Mucosa of gallbladder (tissue), 1 donor: Measurements from ENCODE around the gene FTSJ1. TPM values are rescaled to one million over a fixed set of nuclear protein-coding genes. Genes with fewer than 3 reads are reported as not detected.
"Not testable (repeated sequence)": the region's sequence is repeated elsewhere in the genome, so short reads cannot be mapped to it uniquely, and the experiment has no call there.

Source experiments
- DNase-seq: peaks from one replicate; pipeline ENCODE4 v3.0.0-alpha.2; 2020; ENCODE audit warnings: low spot score
- total RNA-seq: library from RNA; stranded (reverse); gene quantifications from one replicate; pipeline ENCODE4 v1.2.1, GENCODE V29; 2021
- donor health status: DM: no; HTN: no; CAD: no.

FTSJ1 gene
- total RNA-seq, 1 donor from 2014 or later, result 24.6 TPM

GRCh38 chrX:48493890-48494364 is 17.9 kb downstream of the FTSJ1 start:
- no peak for DNase-seq

- DNase-seq, result no peak
These were observed 20.7 kb downstream of the FTSJ1 start for GRCh38 chrX:48496660-48497059.

GRCh38 chrX:48497871-48498270 is 21.9 kb downstream of the FTSJ1 start:
- no peak for DNase-seq

GRCh38 chrX:48498374-48498809 is 22.4 kb downstream of the FTSJ1 start:
- DNase-seq, result no peak

- no peak for DNase-seq
These were observed 28.3 kb downstream of the FTSJ1 start for GRCh38 chrX:48504261-48504660.

- no peak for DNase-seq
These were observed 29.5 kb downstream of the FTSJ1 start for GRCh38 chrX:48505481-48505880.

GRCh38 chrX:48507246-48507645 is 31.2 kb downstream of the FTSJ1 start:
- DNase-seq, result no peak

- DNase-seq, result peak; percentile 75
These were observed 32.6 kb downstream of the FTSJ1 start, which contains the start of gene PORCN for GRCh38 chrX:48508400-48509244. TSS of gene PORCN (plus strand) at chrX:48508992. CDS start at chrX:48509821, 829 bp downstream.

GRCh38 chrX:48509245-48509590 is 33.2 kb downstream of the FTSJ1 start:
- no peak for DNase-seq

- DNase-seq, result no peak
These were observed 33.6 kb downstream of the FTSJ1 start for GRCh38 chrX:48509619-48510018.

GRCh38 chrX:48511560-48511959 is 35.6 kb downstream of the FTSJ1 start:
- no peak for DNase-seq

- no peak for DNase-seq
These were observed 36.5 kb downstream of the FTSJ1 start for GRCh38 chrX:48512371-48512935.

- DNase-seq, result no peak
These were observed 37.7 kb downstream of the FTSJ1 start for GRCh38 chrX:48513670-48514069.

GRCh38 chrX:48514126-48514806 is 38.3 kb downstream of the FTSJ1 start:
- DNase-seq, result no peak

GRCh38 chrX:48514868-48515460 is 39.0 kb downstream of the FTSJ1 start:
- no peak for DNase-seq

- no peak for DNase-seq
These were observed 39.8 kb downstream of the FTSJ1 start for GRCh38 chrX:48515842-48516241.

GRCh38 chrX:48516285-48516684 is 40.3 kb downstream of the FTSJ1 start:
- no peak for DNase-seq

- no peak for DNase-seq
These were observed 41.0 kb downstream of the FTSJ1 start for GRCh38 chrX:48516987-48517386.

GRCh38 chrX:48519481-48519880 is 43.5 kb downstream of the FTSJ1 start:
- DNase-seq, result not testable (repeated sequence)

- DNase-seq, result no peak
These were observed 44.5 kb downstream of the FTSJ1 start for GRCh38 chrX:48520455-48520854.

- no peak for DNase-seq
These were observed 45.0 kb downstream of the FTSJ1 start for GRCh38 chrX:48520976-48521352.
